NCI-H2196 treated with DMSO at 0.1 percent for 48 hours (cell line): ENCODE results near the gene CDH22.

Source experiments
- DNase-seq: peaks from one replicate; lab custom pipeline; 2025; ENCODE audit not compliant: unreplicated experiment; lab: John Stamatoyannopoulos, UW

Gene CDH22

GRCh38 chr20:46200582-46201570, 107.4 kb downstream of the CDH22 start:
- DNase-seq, result no peak

- DNase-seq, result no peak
These were observed 109.1 kb downstream of the CDH22 start for GRCh38 chr20:46199198-46199597.

GRCh38 chr20:46196990-46197389, 111.3 kb downstream of the CDH22 start:
- no peak for DNase-seq

- DNase-seq, result no peak
These were observed 112.8 kb downstream of the CDH22 start for GRCh38 chr20:46195264-46196036.

GRCh38 chr20:46194409-46194808, 113.9 kb downstream of the CDH22 start:
- DNase-seq, result no peak

- no peak for DNase-seq
These were observed 115.8 kb downstream of the CDH22 start for GRCh38 chr20:46192376-46192944.

GRCh38 chr20:46191611-46192010, 116.7 kb downstream of the CDH22 start:
- DNase-seq, result no peak

- DNase-seq, result no peak
These were observed 117.1 kb downstream of the CDH22 start for GRCh38 chr20:46191168-46191540.

- DNase-seq, result no peak
These were observed 117.7 kb downstream of the CDH22 start for GRCh38 chr20:46190478-46191167.

- DNase-seq, result no peak
These were observed 119.3 kb downstream of the CDH22 start for GRCh38 chr20:46188866-46189541.

GRCh38 chr20:46186210-46186609, 122.1 kb downstream of the CDH22 start:
- no peak for DNase-seq

GRCh38 chr20:46185353-46185752, 122.9 kb downstream of the CDH22 start:
- DNase-seq, result no peak

- DNase-seq, result no peak
These were observed 124.5 kb downstream of the CDH22 start for GRCh38 chr20:46183768-46184167.

- no peak for DNase-seq
These were observed 125.8 kb downstream of the CDH22 start for GRCh38 chr20:46182276-46183200.

GRCh38 chr20:46179862-46180261, 128.4 kb downstream of the CDH22 start:
- no peak for DNase-seq

- no peak for DNase-seq
These were observed 129.4 kb downstream of the CDH22 start for GRCh38 chr20:46178891-46179290.

- DNase-seq, result no peak
These were observed 130.5 kb downstream of the CDH22 start for GRCh38 chr20:46177768-46178167.

- DNase-seq, result no peak
These were observed 131.4 kb downstream of the CDH22 start for GRCh38 chr20:46176739-46177378.

- DNase-seq, result no peak
These were observed 133.2 kb downstream of the CDH22 start for GRCh38 chr20:46175127-46175494.
